Measurements from ENCODE around the gene PJVK.
"Not testable (repeated sequence)": the region's sequence is repeated elsewhere in the genome, so short reads cannot be mapped to it uniquely, and the experiment has no call there.

PJVK gene

DNA sequence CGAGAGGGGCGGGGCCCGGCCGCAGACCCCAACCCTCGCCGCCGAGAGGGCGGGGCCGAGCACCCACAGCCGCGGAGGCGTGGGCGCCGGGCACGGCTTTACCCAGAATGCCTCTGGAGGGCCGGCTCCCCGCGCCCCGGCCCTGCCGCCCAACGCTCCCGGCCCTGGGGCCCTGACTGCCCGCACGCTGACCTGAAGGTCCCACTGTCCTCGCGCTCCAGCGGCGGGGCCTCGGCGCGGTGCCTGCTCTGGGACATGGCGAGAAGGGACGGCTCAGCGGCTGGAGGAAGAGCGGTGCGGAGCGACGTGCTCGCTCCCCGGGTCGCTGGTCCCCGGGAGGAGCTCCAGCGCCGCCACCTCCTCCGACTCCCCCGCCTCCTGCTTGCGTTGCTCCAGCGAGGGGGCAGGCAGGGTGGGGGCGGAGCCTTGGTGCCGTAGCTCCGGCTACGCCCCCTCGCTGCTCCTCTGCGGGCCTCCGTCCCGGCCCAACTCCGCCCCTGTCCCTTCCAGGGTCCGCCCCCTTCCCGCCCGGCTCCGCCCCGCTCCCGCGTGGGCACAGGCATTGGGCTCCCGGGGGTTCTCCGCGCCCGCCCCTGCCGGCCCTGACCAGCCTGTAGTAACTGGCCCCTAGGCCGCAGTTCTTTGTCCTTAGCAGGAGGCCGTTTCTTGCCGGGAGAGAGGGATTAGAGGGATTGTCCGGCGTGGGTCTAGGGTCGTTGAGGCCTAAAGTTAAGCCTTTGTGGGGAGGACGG, at the start of gene PJVK, which contains the start of gene PRKRA:
PJVK (plus strand) TSS at position 605 of the 752 bp plus-strand sequence. CDS start 2,032 bp downstream, outside the sequence.
PRKRA (minus strand) TSS at position 402 of the 752 bp plus-strand sequence; CDS start at position 257, 145 bp downstream.
- peak; percentile 96 for DNase-seq

DNA sequence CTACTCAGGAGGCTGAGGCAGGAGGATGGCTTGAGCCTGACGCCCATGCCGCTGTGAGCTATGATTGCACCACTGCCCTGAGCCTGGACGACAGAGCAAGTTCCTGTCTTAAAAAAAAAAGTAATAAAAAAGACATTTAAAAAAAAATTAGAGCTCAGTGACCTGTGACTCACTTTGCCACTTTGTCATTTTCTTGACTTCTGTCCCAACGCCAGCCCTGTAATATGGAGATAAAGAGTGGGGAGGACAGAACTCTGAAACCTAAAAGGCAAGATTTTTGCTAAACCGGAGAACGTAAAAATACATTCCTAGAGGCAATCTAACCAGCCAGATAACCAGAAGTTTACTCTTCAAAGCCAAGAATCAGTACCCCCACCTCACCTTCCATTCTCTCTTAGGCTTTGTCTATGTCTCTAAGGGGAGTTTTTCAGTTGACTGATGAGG, 49.2 kb upstream of the PJVK start:
- no peak for DNase-seq

DNA sequence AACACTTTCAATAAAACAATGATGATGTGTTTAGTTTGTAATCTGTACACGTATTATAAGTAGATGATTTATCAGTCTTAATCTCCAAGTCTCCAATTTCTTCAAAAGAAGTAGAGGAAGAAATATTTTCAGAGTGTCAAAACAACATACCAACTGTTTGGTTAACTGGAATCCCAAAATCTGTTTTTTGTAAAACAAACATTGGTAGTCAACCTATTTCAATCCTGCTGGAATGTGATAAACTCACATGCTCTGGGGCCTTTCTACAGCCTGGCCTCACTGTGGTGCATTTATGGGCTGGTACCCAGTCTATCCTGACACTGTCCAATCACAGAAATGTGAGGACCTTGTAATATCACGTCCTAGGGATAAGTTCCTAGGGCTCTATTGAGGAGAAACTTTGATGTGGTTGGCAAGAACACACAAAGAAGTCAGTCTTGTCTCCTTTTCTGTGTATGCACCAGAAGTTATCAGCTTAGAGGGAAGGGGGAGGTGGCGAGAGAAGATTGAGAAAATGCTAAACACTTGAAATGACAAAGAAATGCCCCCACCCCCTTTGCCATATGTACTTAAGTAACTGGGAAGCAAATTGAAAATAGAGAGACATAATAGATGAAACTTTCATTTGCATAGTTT, 47.4 kb upstream of the PJVK start:
- no peak for DNase-seq

GRCh38 chr2:178404368-178404767, 46.8 kb upstream of the PJVK start:
- DNase-seq: peak; percentile 79

GRCh38 chr2:178409261-178409660, 41.9 kb upstream of the PJVK start:
- no peak for DNase-seq

GRCh38 chr2:178412047-178412446, 39.1 kb upstream of the PJVK start:
- DNase-seq: peak; percentile 74

DNA sequence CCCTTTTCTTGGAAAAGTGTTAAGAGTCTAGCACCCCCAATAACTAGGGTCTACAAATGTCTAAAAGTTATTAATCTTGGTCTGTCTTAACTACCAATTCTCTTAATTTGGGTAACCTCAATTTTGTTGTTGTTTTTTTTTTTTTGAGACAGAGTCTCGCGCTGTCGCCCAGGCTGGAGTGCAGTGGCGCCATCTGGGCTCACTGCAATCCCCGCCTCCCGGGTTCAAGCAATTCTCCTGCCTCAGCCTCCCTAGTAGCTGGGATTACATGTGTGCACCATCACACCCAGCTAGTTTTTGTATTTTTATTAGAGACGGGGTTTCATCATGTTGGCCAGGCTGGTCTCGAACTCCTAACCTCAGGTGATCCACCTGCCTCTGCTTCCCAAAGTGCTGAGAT, 38.7 kb upstream of the PJVK start:
- not testable (repeated sequence) for DNase-seq

GRCh38 chr2:178413472-178414265, 37.5 kb upstream of the PJVK start:
- peak; percentile 88 for DNase-seq

DNA sequence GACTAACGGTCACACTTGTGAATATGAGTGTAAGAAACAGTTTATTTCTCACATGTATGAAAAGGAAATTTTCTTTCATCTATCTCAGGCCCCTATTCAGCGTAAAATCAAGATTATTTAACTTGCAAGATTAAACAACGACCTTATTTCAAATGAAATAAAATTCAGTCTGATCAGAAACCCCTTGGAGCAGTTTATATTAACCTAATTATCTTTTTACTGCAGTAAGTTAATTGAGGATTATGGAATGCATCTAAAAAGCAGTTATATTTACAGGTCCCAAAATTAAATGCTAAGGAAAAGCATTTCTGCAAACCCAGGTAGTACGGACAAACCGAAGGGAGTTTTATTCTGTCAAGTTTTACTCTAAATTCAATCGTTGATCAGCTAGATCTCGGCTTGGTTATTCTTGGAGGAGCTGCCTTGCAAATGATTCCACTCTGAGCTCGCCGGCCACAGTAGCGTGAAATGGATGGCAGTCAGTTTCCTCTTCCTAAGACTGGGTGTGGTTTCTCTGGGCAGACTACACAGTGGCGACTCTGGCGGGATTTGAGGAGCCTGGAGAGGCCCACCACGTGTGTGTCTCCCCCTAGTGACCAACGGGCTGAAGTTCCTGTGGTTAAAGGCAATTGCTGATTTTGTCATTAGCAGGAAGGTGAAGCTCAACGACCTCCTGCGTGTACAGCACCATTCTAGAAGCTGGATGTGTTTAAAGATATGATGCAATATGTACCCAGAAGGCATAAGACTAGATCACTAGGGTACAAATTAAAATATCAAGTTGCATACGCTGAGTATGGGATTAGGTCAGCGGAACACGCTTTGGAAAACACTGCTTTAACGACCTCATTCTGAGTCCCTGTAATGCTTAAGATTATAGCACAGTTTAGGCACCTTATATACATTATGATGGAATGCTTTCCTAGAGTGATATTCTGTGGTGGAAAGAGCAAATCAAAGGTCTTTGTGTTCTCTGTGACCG, 36.6 kb upstream of the PJVK start:
- DNase-seq: peak; percentile 96

- DNase-seq: no peak
Measured at GRCh38 chr2:178415979-178416378, 35.2 kb upstream of the PJVK start.

- DNase-seq: no peak
Measured at GRCh38 chr2:178417916-178418315, 33.3 kb upstream of the PJVK start.

DNA sequence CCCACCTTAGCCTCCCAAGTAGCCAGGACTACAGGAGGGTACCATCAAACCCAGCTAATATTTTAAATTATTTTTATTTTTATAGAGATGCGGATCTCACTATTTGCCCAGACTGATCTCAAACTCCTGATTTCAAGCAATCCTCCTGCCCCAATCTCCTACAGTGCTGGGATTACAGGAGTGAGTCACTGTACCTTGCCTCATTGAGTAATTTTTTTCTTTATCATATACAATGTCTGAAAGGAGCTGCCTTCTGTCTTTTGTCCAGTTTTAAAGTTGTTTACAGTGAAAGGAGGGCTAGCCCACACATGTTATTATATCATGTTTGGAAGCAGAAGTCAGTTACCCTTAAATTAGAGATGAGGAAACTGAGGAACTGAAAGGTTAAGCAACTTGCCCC, 32.8 kb upstream of the PJVK start:
- peak; percentile 6 for DNase-seq

DNA sequence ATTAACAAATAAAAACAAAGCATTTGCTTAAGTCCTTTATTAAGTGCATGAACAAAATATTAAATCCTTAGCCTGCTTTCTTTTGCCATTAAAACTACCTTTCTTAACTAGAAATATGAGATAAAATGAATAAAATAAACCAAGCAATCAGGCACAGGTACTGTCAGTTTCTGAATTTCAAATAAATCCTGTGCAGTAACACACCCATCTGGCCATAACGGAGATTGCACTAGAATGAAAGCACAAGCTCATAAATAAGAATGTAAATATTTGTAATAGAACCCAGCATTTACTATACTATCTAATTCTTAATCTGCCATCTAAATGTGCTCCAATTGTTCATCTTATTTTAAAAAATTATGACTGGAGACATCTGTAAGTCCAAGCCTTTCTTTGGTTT, 32.1 kb upstream of the PJVK start:
- peak; percentile 31 for DNase-seq

- DNase-seq: peak; percentile 14
Measured at GRCh38 chr2:178420463-178420999, 30.6 kb upstream of the PJVK start.

- no peak for DNase-seq
Measured at GRCh38 chr2:178422097-178422496, 29.1 kb upstream of the PJVK start.

DNA sequence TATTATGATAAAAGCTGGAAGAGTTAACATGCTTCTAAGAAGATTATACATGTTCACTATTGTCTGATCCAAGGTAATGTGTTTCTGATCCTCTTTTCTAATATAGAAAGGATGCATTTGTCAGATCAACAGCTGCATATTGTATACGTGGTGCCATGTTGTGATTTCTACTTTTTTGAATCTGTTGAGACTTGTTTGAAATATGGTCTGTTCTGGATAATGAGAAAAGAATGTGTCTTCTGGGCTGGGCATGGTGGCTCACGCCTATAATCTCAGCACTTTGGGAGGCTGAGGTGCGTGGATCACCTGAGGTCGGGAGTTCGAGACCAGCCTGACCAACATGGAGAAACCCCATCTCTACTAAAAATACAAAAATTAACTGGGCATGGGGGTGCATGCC, 27.4 kb upstream of the PJVK start:
- not testable (repeated sequence) for DNase-seq

GRCh38 chr2:178425255-178425827, 25.8 kb upstream of the PJVK start:
- no peak for DNase-seq

DNA sequence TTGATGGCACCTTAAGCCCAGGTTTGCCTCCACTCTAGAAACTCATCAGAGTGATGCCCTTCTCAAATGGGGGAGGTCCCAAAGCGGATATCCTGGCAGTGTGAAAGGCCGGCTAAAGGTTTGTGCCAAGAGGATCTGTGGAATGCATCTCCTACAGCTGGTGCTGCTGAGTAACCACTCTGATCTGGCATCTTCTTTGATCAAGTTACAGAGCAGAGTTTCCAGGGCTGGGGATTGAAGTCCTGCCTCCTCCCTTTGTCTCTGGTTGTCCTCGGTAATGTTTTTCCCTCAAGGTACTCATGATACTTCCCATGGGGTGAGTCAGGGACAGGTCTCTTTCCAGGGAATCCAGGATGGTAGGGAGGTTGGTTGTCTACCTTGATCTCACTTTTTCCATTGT, 24.8 kb upstream of the PJVK start:
- DNase-seq: no peak

- DNase-seq: no peak
Measured at GRCh38 chr2:178427458-178427857, 23.7 kb upstream of the PJVK start.

GRCh38 chr2:178428396-178428806, 22.8 kb upstream of the PJVK start:
- DNase-seq: no peak

DNA sequence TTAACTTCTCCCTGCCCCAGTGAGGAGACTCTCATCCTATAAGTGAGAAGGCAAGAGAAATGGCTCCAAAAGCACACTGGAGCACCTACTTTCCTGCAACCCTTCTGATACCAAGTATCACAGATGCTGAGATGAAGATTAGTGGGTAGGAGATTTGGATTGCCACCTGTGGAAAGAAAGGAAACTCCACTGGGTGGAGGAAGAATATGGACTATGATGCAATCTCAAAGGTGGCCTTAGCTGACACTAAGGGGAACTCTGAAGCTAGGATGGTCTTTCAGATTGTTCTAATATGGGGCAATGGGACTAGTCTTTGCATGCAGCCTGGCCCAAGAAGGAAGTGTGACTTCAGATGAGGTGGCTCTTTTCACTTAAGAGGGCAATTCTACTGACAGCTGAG, 21.8 kb upstream of the PJVK start:
- no peak for DNase-seq

- no peak for DNase-seq
Measured at GRCh38 chr2:178436662-178437061, 14.5 kb upstream of the PJVK start.

Data from NCI-H69 (cell line).